ENCODE measurements around the gene CTRB2.

The CTRB2 gene

DNA sequence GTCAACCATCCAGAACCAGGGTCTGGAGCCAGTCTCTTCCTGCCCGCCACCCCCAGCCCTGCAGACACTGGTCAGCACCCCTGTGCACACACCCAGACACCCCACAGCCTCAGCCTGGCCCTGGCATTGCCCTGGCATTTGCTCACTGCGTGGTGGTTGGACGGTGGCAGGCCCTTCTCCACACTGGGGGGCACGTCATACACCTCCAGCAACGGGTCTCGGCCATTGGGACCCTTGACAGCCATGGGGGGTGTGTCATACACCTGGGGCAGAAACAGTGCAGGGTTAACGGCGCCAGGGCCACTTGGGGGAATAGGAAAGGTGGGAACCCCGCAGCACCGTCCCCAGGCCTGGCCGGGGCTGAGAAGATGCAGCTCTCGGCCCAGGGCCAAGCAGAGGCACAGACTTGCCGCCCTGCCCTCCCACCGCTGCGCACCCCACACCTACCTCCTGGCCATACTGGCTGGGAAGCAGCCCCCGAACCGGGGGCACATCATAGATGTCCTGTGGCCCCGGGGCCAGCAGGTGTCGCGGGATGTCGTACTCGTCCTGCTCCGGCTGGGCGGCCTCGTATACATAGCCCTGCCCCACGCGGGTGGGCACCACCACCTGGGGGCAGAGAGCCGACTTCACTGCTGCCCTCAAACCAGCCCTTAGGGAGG lies 29.9 kb upstream of the CTRB2 start:
- no peak for DNase-seq (ENCODE audit: low read depth)
- H3K4me3 ChIP-seq (replicated peaks; ENCODE audit: low read depth, low read length) = no peak overlapping the region
- TF ChIP-seq, protein P1, sequence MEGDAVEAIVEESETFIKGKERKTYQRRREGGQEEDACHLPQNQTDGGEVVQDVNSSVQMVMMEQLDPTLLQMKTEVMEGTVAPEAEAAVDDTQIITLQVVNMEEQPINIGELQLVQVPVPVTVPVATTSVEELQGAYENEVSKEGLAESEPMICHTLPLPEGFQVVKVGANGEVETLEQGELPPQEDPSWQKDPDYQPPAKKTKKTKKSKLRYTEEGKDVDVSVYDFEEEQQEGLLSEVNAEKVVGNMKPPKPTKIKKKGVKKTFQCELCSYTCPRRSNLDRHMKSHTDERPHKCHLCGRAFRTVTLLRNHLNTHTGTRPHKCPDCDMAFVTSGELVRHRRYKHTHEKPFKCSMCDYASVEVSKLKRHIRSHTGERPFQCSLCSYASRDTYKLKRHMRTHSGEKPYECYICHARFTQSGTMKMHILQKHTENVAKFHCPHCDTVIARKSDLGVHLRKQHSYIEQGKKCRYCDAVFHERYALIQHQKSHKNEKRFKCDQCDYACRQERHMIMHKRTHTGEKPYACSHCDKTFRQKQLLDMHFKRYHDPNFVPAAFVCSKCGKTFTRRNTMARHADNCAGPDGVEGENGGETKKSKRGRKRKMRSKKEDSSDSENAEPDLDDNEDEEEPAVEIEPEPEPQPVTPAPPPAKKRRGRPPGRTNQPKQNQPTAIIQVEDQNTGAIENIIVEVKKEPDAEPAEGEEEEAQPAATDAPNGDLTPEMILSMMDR (IDR thresholded peaks at IDR 0.05; ENCODE audit: low read length, missing control alignments) = no peak

DNA sequence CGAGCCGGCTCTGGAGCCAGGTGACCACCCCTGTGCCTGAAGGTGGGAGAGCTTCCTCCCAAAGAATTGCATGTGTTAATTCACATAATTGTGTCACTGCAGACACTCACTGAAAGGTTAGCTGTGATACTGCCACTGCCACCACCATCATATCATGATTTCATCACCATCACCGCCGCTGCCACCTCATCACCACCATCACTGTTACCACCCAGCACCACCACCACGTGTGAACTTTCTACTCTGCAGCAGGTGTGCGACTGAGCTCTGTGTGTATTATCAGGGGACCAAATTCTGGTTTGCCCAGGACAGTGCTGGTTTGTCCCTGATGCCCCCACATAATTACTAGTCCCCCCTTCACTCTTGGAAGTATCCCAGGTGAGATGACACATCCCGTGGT lies 29.3 kb upstream of the CTRB2 start:
- TF ChIP-seq, protein P1 (IDR thresholded peaks at IDR 0.05; ENCODE audit: low read length, missing control alignments) = no peak
- no peak overlapping the region for H3K4me3 ChIP-seq (replicated peaks; ENCODE audit: low read depth, low read length)
- no peak for DNase-seq (ENCODE audit: low read depth)

DNA sequence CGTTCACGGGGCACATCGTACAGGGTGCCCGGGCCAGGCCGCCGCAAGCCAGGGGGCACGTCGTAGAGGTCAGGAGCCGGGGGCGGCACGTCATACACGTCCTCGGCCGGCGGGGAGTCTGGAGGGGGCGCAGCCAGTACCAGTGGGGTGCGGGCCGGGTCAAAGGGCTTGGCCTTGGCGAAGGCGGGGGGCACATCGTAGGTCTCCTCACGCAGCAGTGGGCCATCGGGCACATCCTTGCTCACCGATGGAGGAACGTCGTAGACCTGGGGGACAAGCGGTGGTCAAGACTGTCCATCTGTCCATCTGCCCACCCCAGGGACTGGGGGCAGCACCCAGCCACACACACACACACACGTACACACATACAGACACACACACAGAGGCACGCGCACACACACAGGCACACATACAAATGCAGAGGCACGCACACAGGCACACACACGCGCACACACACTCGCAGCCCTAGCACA lies 28.8 kb upstream of the CTRB2 start:
- H3K4me3 ChIP-seq (replicated peaks; ENCODE audit: low read depth, low read length) = no peak overlapping the region
- no peak for DNase-seq (ENCODE audit: low read depth)
- TF ChIP-seq, protein P1 (IDR thresholded peaks at IDR 0.05; ENCODE audit: low read length, missing control alignments) = no peak

DNA sequence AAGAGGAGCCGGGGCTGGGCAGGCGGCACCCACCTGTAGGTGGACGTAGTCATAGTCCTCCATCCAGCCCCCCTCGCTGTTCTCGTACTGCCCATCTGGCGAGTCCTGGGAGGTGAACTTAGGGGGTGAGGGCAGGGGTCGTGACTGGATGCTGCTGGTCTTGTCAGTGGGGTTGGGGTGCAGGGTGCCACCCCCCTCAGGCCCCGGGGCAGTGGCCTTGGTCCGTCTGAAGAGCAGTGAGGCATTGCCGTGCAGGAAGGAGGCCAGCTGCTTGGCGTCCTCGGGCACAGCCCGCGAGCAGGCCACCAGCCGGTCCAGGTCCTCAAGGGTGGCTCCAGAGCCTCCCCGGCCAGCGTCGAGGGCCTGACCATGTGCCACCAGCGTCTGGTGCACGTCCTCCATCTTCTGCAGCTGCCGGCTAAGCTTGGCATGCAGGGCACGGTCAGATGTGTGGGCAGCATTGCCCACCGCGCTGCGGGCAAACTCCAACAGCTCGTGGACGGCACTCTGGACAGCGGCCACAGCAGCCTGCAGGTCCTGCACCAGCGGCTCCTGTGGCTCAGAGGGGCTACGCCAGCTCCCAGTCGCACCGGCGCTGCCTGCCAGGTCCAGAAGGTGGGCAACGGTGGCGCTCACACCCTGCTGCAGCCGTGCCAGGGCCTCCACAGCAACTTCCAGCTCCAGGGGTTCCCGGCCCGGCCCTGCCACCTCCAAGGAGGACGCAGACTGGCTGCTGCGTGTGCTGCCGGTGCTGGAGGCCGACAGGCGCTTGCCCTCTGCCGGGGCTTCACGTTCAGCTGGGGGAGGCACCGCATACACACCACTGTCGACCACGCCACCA lies 28.1 kb upstream of the CTRB2 start:
- DNase-seq (ENCODE audit: low read depth) = no peak
- TF ChIP-seq, protein P1 (IDR thresholded peaks at IDR 0.05; ENCODE audit: low read length, missing control alignments) = no peak
- no peak overlapping the region for H3K4me3 ChIP-seq (replicated peaks; ENCODE audit: low read depth, low read length)

DNA sequence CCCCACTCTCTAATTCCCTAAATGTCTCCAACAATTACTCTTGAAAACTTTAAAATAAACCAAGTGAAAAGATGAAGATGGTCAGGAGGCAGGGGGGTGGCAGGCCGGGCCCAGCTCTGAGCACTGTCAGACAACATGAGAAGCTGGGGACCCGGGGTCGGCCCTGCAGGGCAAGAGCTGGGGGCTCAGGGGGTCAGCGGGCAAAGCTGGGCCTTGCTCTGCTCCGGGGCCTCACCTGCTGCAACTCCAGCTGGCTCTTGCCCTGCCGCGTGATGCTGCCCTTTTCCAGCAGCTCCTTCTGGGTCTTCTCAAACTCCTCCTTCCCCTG lies 26.6 kb upstream of the CTRB2 start:
- TF ChIP-seq, protein P1 (IDR thresholded peaks at IDR 0.05; ENCODE audit: low read length, missing control alignments) = no peak
- no peak for DNase-seq (ENCODE audit: low read depth)
- no peak overlapping the region for H3K4me3 ChIP-seq (replicated peaks; ENCODE audit: low read depth, low read length)

- TF ChIP-seq, protein P1 (IDR thresholded peaks at IDR 0.05; ENCODE audit: low read length, missing control alignments) = no peak
- no peak overlapping the region for H3K4me3 ChIP-seq (replicated peaks; ENCODE audit: low read depth, low read length)
- no peak for DNase-seq (ENCODE audit: low read depth)
Observed at GRCh38 chr16:75231570-75231969, 24.6 kb upstream of the CTRB2 start.

Measured in fibroblast of pulmonary artery (primary cell).